Kidney epithelial cell (primary cell): ENCODE results near the gene ADAMTS15. TPM values are rescaled to one million over a fixed set of nuclear protein-coding genes. Genes with fewer than 3 reads are reported as not detected.

ENCODE experiments used
- DNase-seq: peaks from one replicate; pipeline ENCODE4 v3.0.0-alpha.2; 2010; ENCODE audit warnings: low read depth
- H3K27me3 ChIP-seq: 2 replicates; pipeline ENCODE4 v1.6.0; 2011; ENCODE audit warnings: low read length; ENCODE audit not compliant: control insufficient read depth, insufficient read depth
- H3K36me3 ChIP-seq: 2 replicates; pipeline ENCODE4 v1.5.1; 2011; ENCODE audit warnings: low read length; ENCODE audit not compliant: control insufficient read depth, insufficient read depth
- H3K4me3 ChIP-seq: 2 replicates; pipeline ENCODE4 v1.5.1; 2011; ENCODE audit warnings: low read depth, mild to moderate bottlenecking, control low read depth, low read length
- total RNA-seq: library from RNA; depleted of rRNA; stranded (reverse); fragments of >200 nt; gene quantifications from 2 replicates; pipeline ENCODE4 v1.2.3, GENCODE V29; 2015
- TF ChIP-seq, protein P1 (sequence below): IDR thresholded peaks from 2 replicates; pipeline ENCODE4 v1.5.1; 2011; ENCODE audit warnings: mild to moderate bottlenecking, moderate library complexity, low read length, control low read depth, inconsistent platforms; ENCODE audit not compliant: insufficient read depth, poor library complexity, severe bottlenecking

Gene ADAMTS15
- total RNA-seq, 1 donor from 2014 or later = 4.2 TPM

- no peak overlapping the region for H3K4me3 ChIP-seq
- no peak for DNase-seq
- peaks cover 28% of the 10 kb centered on the region for H3K27me3 ChIP-seq
- TF ChIP-seq, protein P1, sequence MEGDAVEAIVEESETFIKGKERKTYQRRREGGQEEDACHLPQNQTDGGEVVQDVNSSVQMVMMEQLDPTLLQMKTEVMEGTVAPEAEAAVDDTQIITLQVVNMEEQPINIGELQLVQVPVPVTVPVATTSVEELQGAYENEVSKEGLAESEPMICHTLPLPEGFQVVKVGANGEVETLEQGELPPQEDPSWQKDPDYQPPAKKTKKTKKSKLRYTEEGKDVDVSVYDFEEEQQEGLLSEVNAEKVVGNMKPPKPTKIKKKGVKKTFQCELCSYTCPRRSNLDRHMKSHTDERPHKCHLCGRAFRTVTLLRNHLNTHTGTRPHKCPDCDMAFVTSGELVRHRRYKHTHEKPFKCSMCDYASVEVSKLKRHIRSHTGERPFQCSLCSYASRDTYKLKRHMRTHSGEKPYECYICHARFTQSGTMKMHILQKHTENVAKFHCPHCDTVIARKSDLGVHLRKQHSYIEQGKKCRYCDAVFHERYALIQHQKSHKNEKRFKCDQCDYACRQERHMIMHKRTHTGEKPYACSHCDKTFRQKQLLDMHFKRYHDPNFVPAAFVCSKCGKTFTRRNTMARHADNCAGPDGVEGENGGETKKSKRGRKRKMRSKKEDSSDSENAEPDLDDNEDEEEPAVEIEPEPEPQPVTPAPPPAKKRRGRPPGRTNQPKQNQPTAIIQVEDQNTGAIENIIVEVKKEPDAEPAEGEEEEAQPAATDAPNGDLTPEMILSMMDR = no peak
- no peaks in the 10 kb centered on the region for H3K36me3 ChIP-seq
Measured at GRCh38 chr11:130416530-130416882, 31.9 kb upstream of the ADAMTS15 start.

GRCh38 chr11:130416906-130417305 is 31.5 kb upstream of the ADAMTS15 start:
- TF ChIP-seq, protein P1 = no peak
- Histone ChIP-seq H3K4me3 (no peak overlapping the region), H3K27me3 (peaks cover 28% of the 10 kb centered on the region), H3K36me3 (no peaks in the 10 kb centered on the region)
- no peak for DNase-seq

- Histone ChIP-seq H3K27me3 (peaks cover 36% of the 10 kb centered on the region), H3K36me3 (no peaks in the 10 kb centered on the region), H3K4me3 (no peak overlapping the region)
- TF ChIP-seq, protein P1 = no peak
- no peak for DNase-seq
Measured at GRCh38 chr11:130418210-130418609, 30.2 kb upstream of the ADAMTS15 start.

DNA sequence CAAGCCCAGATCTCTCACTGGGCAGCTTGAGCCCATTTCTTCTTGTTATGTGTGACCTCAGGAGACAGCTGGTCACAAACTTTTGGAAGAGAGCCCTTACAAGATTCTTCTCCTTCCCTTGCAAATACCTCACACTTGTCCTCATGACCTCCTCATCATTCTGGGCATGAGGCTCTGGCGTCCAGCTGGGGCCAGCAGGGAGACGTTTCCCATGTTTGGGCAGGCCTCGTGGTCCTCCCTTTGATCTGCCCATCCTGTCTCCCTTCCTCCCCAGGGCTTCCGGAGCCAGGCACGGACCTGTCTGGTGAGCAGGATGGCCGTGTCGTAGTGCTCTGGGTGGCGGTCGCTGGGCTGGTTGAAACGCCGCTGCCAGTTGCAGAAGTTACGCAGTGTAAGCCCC is 29.7 kb upstream of the ADAMTS15 start:
- DNase-seq = no peak
- Histone ChIP-seq H3K27me3 (peaks cover 42% of the 10 kb centered on the region), H3K36me3 (no peaks in the 10 kb centered on the region), H3K4me3 (no peak overlapping the region)
- TF ChIP-seq, protein P1 = no peak

DNA sequence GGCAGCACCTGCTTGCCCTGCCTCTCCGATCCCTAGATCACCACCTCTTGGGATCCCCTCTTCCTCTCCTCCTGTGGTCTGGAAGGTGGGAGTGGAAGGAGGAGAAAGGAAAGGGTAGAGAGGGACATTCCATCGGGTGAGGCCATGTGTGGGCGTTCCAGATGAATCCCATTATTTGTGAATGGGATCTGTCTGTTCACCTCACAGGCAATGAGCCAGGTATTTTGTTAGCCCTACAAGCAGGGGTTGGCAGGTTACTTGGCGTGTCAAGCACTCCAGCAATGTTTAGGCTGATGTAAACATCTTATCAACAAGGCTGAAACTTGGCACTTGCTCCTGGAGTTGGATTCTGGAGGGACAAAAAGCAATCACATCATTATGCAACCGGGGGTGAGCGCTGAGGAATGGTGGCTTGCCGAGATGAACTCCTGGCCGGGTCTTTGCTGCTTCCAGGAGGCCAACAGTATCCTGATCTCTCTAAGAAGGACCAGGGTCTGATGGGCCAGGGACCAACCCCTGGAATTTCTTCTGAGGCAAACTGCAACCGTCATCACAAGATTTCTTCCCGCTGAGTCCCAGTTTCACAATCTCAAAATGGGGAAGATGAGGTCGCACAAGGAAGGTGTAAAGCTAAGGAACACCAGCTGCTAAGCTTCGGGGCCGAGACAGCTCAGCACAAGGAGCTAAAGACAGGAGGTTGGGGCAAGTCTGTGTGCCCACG is 27.8 kb upstream of the ADAMTS15 start:
- no peaks in the 10 kb centered on the region for H3K36me3 ChIP-seq
- TF ChIP-seq, protein P1 = no peak
- peaks cover 54% of the 10 kb centered on the region for H3K27me3 ChIP-seq
- no peak overlapping the region for H3K4me3 ChIP-seq
- no peak for DNase-seq

DNA sequence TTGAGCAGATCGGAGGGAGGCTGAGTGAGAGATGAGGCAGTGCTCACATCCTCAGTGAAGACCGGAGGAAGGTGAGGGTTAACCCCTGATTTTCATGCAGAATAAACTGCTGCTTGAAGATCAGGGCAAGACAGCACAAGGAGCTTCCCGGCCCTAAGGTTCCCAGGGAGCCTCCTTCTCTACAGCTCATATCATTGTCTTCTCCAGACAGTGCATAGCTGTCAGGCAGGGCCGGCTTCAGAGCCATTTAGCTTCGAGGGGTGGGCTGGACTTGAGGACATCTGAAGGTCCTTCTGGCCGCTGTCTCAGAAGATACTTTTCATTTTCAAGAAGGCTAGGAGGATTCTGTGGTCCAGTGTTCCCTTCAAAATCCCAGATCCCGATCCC is 27.3 kb upstream of the ADAMTS15 start:
- TF ChIP-seq, protein P1 = no peak
- DNase-seq = no peak
- H3K4me3 ChIP-seq = no peak overlapping the region
- H3K27me3 ChIP-seq = peaks cover 57% of the 10 kb centered on the region
- H3K36me3 ChIP-seq = no peaks in the 10 kb centered on the region
